GM08714 (cell line): ENCODE results near the gene KIAA0753.

ENCODE experiments used
- H3K4me3 ChIP-seq: fragments of 200-500 bp; sonication (Bioruptor generic); 2 replicates; pipeline ENCODE4 v1.5.1; 2014; ENCODE audit warnings: mild to moderate bottlenecking, low read length, inconsistent platforms
- ZNF274 ChIP-seq: IDR thresholded peaks from 2 replicates; pipeline ENCODE4 v1.6.1; 2012; ENCODE audit warnings: mild to moderate bottlenecking, low read depth, low read length

KIAA0753 gene

GRCh38 chr17:6536566-6537065, 103.9 kb downstream of the KIAA0753 start:
- no peak for TF ChIP-seq ZNF274
- H3K4me3 ChIP-seq: no peak overlapping the region

DNA sequence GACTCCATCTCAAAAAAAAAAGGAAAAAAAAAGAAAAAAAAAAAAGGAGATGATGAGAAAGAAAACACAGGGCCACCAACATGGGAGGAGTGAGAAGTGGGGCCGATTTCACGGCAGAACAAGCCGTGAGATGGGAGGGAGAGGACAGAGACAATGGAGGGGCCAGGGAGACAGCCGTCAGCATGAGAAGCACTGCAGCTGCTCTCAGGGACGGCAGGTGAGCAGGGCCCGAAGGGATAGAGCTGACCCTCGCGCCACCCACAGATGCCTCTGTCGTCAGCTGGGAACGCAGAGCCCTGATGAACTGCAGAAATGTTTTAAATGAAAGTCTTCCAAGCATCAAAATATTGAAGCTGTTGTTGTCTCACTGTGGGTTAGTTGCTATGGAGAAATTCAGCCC, 104.5 kb downstream of the KIAA0753 start:
- H3K4me3 ChIP-seq: no peak overlapping the region
- no peak for TF ChIP-seq ZNF274

- no peak overlapping the region for H3K4me3 ChIP-seq
- no peak for TF ChIP-seq ZNF274
Measured at GRCh38 chr17:6534846-6535514, 105.5 kb downstream of the KIAA0753 start.

DNA sequence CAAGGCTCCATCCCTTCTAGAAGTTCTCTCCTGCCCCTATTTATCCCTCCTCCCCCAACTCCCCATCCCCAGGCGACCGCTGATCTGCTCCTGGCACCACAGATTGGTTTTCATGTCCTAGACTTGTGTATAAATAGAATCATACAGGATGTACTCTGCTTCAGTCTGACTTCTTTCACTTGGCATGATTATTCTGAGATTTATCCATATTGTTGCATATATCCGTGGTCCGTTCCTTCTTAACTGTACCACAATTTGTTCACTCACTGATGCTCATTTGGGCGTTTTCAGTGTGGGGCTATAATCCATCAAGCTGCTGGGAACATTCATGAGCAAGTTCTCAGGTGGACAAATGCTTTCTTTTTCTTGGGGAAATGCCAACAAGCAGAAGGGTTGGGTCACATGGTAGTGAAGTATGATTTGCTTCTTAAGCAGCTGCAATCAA, 108.0 kb downstream of the KIAA0753 start:
- H3K4me3 ChIP-seq: no peak overlapping the region
- no peak for TF ChIP-seq ZNF274

- no peak overlapping the region for H3K4me3 ChIP-seq
- no peak for TF ChIP-seq ZNF274
Measured at GRCh38 chr17:6531575-6531974, 108.9 kb downstream of the KIAA0753 start.

DNA sequence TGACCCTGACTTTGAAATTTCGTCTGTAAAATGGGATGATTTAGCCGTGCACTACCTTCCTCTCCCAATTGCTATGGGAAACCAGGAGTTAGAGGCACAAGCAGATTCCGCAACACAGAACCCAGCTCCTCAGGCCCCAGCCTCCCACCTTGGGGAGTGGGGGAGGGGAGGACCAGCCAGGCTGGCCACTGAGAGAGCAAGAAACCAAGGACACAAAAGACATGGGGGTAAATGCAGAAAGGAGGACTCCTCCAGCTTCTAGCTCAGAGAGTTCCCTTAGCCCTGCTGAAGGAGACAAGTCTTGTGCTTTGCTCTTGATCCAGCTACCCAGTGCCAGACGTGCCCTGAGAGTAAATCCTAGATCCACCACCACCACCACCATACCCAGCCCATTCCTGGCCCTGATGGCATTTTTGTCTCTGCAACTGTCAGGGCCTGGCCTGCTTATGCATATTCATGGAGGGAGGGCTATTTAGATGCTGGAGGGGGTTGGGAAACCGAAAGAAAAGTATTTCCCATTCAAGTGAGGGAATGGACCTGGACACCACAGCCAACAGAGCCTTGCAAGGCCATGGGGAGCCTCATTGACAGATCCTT, 110.1 kb downstream of the KIAA0753 start:
- no peak for TF ChIP-seq ZNF274
- H3K4me3 ChIP-seq: no peak overlapping the region

DNA sequence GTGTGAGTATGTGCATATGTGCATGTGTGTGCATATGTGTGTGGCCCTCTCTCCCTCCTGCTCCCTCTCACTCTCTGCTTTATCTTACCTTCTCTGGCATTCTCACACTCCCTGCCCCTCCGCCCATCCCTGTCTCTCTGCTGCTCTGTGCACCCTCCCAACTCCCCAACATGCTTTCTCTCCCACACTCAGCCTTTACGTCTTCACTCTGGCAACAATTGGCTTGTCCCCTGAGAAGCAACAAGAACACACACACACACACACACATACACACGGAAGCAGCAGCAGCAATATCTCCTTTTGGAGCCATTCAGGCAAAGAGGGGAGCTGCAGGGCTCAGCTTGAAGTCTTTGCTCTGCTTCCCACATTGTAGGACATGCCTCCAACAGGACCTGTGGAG, 112.0 kb downstream of the KIAA0753 start:
- H3K4me3 ChIP-seq: no peak overlapping the region
- TF ChIP-seq ZNF274: no peak
